A673 (cell line): Measurements from ENCODE around the gene NXT1.

Experiments used
- EZH2 ChIP-seq: fragments of 200-600 bp; sonication (generic); IDR thresholded peaks from 2 replicates; pipeline ENCODE4 v1.6.1; 2017; ENCODE audit warnings: borderline replicate concordance, low read depth, mild to moderate bottlenecking, mixed read lengths, antibody characterized with exemption, low read length; ENCODE audit not compliant: poor library complexity, severe bottlenecking
- TF ChIP-seq, protein P1 (sequence below): fragments of 300-800, 200-600 bp; sonication (generic); conservative IDR thresholded peaks from 2 replicates; pipeline ENCODE4 v1.5.1; 2017; ENCODE audit warnings: low read depth, mild to moderate bottlenecking, antibody characterized with exemption, low read length, moderate library complexity, mixed read lengths

DNA sequence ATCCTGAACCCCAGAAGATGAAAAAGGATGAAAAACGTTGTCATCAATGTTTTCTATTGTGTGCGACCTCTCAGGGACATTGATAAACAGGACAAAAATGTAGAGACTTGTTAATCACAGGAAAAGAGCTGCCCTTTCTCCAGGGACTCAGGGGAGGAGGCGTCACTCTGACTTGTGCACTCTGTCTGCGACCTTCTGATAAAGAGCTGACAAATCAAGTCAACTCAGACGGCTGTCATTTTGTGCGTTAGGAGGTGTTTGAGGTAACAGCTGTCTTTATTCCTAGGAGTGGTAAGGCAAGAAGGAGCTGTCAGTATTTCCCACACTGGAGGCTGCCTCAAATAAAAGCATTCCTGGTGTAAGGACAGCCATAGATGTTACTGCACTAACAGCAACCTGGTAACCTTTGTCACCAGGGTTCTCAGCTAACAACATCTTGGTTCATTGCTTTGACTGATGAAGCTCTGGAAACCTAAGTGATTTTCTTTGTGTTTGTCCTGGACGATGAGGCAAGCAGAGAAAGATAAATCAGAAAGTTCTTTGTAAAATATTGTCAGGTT, 38.6 kb upstream of the NXT1 start:
- TF ChIP-seq, protein P1, sequence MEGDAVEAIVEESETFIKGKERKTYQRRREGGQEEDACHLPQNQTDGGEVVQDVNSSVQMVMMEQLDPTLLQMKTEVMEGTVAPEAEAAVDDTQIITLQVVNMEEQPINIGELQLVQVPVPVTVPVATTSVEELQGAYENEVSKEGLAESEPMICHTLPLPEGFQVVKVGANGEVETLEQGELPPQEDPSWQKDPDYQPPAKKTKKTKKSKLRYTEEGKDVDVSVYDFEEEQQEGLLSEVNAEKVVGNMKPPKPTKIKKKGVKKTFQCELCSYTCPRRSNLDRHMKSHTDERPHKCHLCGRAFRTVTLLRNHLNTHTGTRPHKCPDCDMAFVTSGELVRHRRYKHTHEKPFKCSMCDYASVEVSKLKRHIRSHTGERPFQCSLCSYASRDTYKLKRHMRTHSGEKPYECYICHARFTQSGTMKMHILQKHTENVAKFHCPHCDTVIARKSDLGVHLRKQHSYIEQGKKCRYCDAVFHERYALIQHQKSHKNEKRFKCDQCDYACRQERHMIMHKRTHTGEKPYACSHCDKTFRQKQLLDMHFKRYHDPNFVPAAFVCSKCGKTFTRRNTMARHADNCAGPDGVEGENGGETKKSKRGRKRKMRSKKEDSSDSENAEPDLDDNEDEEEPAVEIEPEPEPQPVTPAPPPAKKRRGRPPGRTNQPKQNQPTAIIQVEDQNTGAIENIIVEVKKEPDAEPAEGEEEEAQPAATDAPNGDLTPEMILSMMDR = no peak
- TF ChIP-seq EZH2 = no peak
